HG02973 (cell line): ENCODE data around the gene OR8S1.
"Not testable (repeated sequence)": the region's sequence is repeated elsewhere in the genome, so short reads cannot be mapped to it uniquely, and the experiment has no call there.

ENCODE experiments used
- ATAC-seq: cut with Tn5 transposase; IDR thresholded peaks from one replicate; pipeline ENCODE4 v1.9.1; 2021; ENCODE audit warnings: moderate library complexity; ENCODE audit not compliant: unreplicated experiment

Gene OR8S1

GRCh38 chr12:48553666-48554343 is 28.4 kb downstream of the OR8S1 start:
- ATAC-seq, result not testable (repeated sequence)

GRCh38 chr12:48556631-48557030 is 31.2 kb downstream of the OR8S1 start:
- ATAC-seq, result no peak

GRCh38 chr12:48557919-48558318 is 32.5 kb downstream of the OR8S1 start:
- ATAC-seq, result no peak

GRCh38 chr12:48567731-48568130 is 42.3 kb downstream of the OR8S1 start:
- ATAC-seq, result no peak

- ATAC-seq, result no peak
Observed at GRCh38 chr12:48569946-48570345, 44.5 kb downstream of the OR8S1 start, which contains the start of gene LALBA. TSS of gene LALBA (minus strand) at chr12:48570046. CDS start at chr12:48570020, 26 bp downstream.

GRCh38 chr12:48572326-48572725 is 46.9 kb downstream of the OR8S1 start:
- no peak for ATAC-seq
